OCI-LY7 (cell line): ENCODE measurements around the gene FNDC3B. TPM values are rescaled to one million over a fixed set of nuclear protein-coding genes. Genes with fewer than 3 reads are reported as not detected.

Experiments
- BruUV-seq: library from RNA; stranded (reverse); fragments of 400-500 nt; replicated peaks from 2 replicates; lab custom pipeline; 2021; lab: Mats Ljungman, UMichigan
- CTCF ChIA-PET: fragments of 300-600 bp; sonication (Branson Sonifier 250); formaldehyde crosslinking; loops from one replicate; lab custom pipeline; 2022; ENCODE audit warnings: antibody characterized with exemption; ENCODE audit not compliant: unreplicated experiment; lab: Charles Lee
- POLR2A ChIA-PET: fragments of 300-600 bp; sonication (Branson Sonifier 250); formaldehyde crosslinking; loops from one replicate; lab custom pipeline; 2022; ENCODE audit warnings: antibody characterized with exemption; lab: Charles Lee
- DNase-seq: peaks from one replicate; pipeline ENCODE4 v3.0.0-alpha.2; 2015; ENCODE audit warnings: low spot score
- H2AFZ ChIP-seq: fragments of 200-600 bp; sonication (generic), shearing (Covaris generic); 2 replicates; pipeline ENCODE4 v1.6.1; 2014; ENCODE audit warnings: mild to moderate bottlenecking, antibody characterized with exemption, low read length, moderate library complexity
- H3K27ac ChIP-seq: fragments of 200-600 bp; sonication (generic); 2 replicates; pipeline ENCODE4 v1.5.1; 2014; ENCODE audit warnings: mixed run types, low read depth, mild to moderate bottlenecking, moderate library complexity, low read length, inconsistent platforms; ENCODE audit not compliant: poor library complexity, severe bottlenecking
- H3K36me3 ChIP-seq: fragments of 200-600 bp; sonication (generic); 2 replicates; pipeline ENCODE4 v1.6.1; 2014; ENCODE audit warnings: mild to moderate bottlenecking, antibody characterized with exemption, low read length, moderate library complexity, mixed read lengths; ENCODE audit not compliant: insufficient read depth
- H3K4me1 ChIP-seq: fragments of 200-600 bp; sonication (generic); 2 replicates; pipeline ENCODE4 v1.5.1; 2014; ENCODE audit warnings: mild to moderate bottlenecking, low read length; ENCODE audit not compliant: insufficient read depth, poor library complexity, severe bottlenecking
- H3K4me2 ChIP-seq: fragments of 200-600 bp; sonication (generic); 2 replicates; pipeline ENCODE4 v1.6.1; 2014; ENCODE audit warnings: mild to moderate bottlenecking, low read length
- H3K4me3 ChIP-seq: fragments of 200-600 bp; sonication (generic); 2 replicates; pipeline ENCODE4 v1.5.1; 2014; ENCODE audit warnings: mild to moderate bottlenecking, low read depth, low read length; ENCODE audit not compliant: poor library complexity, severe bottlenecking
- H3K79me2 ChIP-seq: fragments of 200-600 bp; sonication (generic); 2 replicates; pipeline ENCODE4 v1.6.1; 2016; ENCODE audit warnings: low read depth, mild to moderate bottlenecking, low read length, moderate library complexity, mixed read lengths; ENCODE audit not compliant: insufficient read depth
- H3K9me2 ChIP-seq: fragments of 200-600 bp; sonication (generic); 2 replicates; pipeline ENCODE4 v1.6.1; 2016; ENCODE audit warnings: mild to moderate bottlenecking, low read length, mixed read lengths; ENCODE audit not compliant: insufficient read depth
- H3K9me3 ChIP-seq: fragments of 200-600 bp; sonication (generic); 2 replicates; pipeline ENCODE4 v1.6.1; 2014; ENCODE audit warnings: mild to moderate bottlenecking, mixed run types, low read length, mixed read lengths
- H4K20me1 ChIP-seq: fragments of 200-600 bp; sonication (generic); 2 replicates; pipeline ENCODE4 v1.6.1; 2014; ENCODE audit warnings: mild to moderate bottlenecking, antibody characterized with exemption, low read length, moderate library complexity, mixed read lengths; ENCODE audit not compliant: insufficient read depth
- CTCF ChIP-seq: fragments of 200-600 bp; sonication (generic); conservative IDR thresholded peaks from 2 replicates; pipeline ENCODE4 v1.5.1; 2014; ENCODE audit warnings: mild to moderate bottlenecking, antibody characterized with exemption, low read length, moderate library complexity, mixed read lengths
- EZH2phosphoT487 ChIP-seq: fragments of 200-600 bp; sonication (generic); IDR thresholded peaks from 2 replicates; pipeline ENCODE4 v1.6.1; 2018; ENCODE audit warnings: low read depth, borderline replicate concordance, mild to moderate bottlenecking, mixed run types, antibody characterized with exemption, low read length, moderate library complexity, mixed read lengths
- intact Hi-C: fragments of 100-400 bp; cut with micrococcal nuclease; formaldehyde crosslinking; loops from one replicate; pipeline ENCODE4 v1.10.0; 2022; ENCODE audit not compliant: unreplicated experiment
- total RNA-seq, 2 experiments: library from RNA; depleted of rRNA in 1 of 2; stranded (reverse); fragments of >200 nt in 1 of 2; shearing (Covaris generic) in 1 of 2; gene quantifications; 2 replicates each; pipeline ENCODE4 v1.2.3, GENCODE V29; 2014 to 2022

The FNDC3B gene
- total RNA-seq, 2 experiments from 2014 or later: 23.3 to 28.5 TPM

GRCh38 chr3:172051957-172052354, 12.6 kb downstream of the FNDC3B start:
- TF ChIP-seq CTCF (no peak), EZH2phosphoT487 (no peak)
- ChIA-PET POLR2A (interaction anchor here (0.7 to 0.8 kb wide), 2 partner anchors 19 to 48 kb away, joined by 3 to 4 read pairs; no protein-coding TSS in a partner anchor), CTCF (no interaction called here)
- Histone ChIP-seq H3K79me2 (peaks cover 12% of the 10 kb centered on the region; the same call in 1 of the 2 replicates), H3K4me3 (no peak overlapping the region), H4K20me1 (0 out of 2 replicates have a peak, but pooled peaks cover 5% of the 10 kb centered on the region), H2AFZ (no peak overlapping the region), H3K4me1 (peaks cover 22% of the 10 kb centered on the region), H3K9me2 (no peaks in the 10 kb centered on the region), H3K9me3 (no peaks in the 10 kb centered on the region), H3K27ac (no peak overlapping the region), H3K4me2 (no peak overlapping the region), H3K36me3 (peaks cover 3% of the 10 kb centered on the region; the same call in 1 of the 2 replicates)
- no TSS peak for BruUV-seq
- intact Hi-C loops: no loop called here
- no peak for DNase-seq

- POLR2A ChIA-PET: interaction anchor here (0.7 to 1.5 kb wide), 3 partner anchors 10 to 48 kb away, joined by 3 to 4 read pairs (median 4); no protein-coding TSS in a partner anchor
- H3K9me2 ChIP-seq: no peaks in the 10 kb centered on the region
- TF ChIP-seq CTCF (no peak), EZH2phosphoT487 (no peak)
- DNase-seq: no peak
- peaks cover 12% of the 10 kb centered on the region; the same call in 1 of the 2 replicates for H3K79me2 ChIP-seq
- H3K36me3 ChIP-seq: peaks cover 3% of the 10 kb centered on the region; the same call in 1 of the 2 replicates
- no peak overlapping the region for H3K4me2 ChIP-seq
- H3K4me3 ChIP-seq: no peak overlapping the region
- H3K9me3 ChIP-seq: no peaks in the 10 kb centered on the region
- BruUV-seq: no TSS peak
- no peak overlapping the region for H2AFZ ChIP-seq
- H3K27ac ChIP-seq: no peak overlapping the region
- intact Hi-C loops: no loop called here
- H4K20me1 ChIP-seq: 0 out of 2 replicates have a peak, but pooled peaks cover under 1% of the 10 kb centered on the region
- CTCF ChIA-PET: no interaction called here
- H3K4me1 ChIP-seq: peaks cover 26% of the 10 kb centered on the region
These were observed 13.0 kb downstream of the FNDC3B start for GRCh38 chr3:172052405-172052804.

GRCh38 chr3:172054115-172054764, 14.9 kb downstream of the FNDC3B start:
- Histone ChIP-seq H3K36me3 (peaks cover 3% of the 10 kb centered on the region; the same call in 1 of the 2 replicates), H3K79me2 (peaks cover 13% of the 10 kb centered on the region; the same call in 1 of the 2 replicates), H2AFZ (no peak overlapping the region), H3K9me2 (no peaks in the 10 kb centered on the region), H3K4me3 (no peak overlapping the region), H3K27ac (no peak overlapping the region), H3K9me3 (no peaks in the 10 kb centered on the region), H3K4me1 (peaks cover 26% of the 10 kb centered on the region), H3K4me2 (no peak overlapping the region), H4K20me1 (no peaks in the 10 kb centered on the region)
- POLR2A ChIA-PET: interaction anchor here (0.8 to 1.8 kb wide), 2 partner anchors 8 to 48 kb away, joined by 3 to 10 read pairs; no protein-coding TSS in a partner anchor
- BruUV-seq: no TSS peak
- TF ChIP-seq EZH2phosphoT487: no peak
- no peak for TF ChIP-seq CTCF
- CTCF ChIA-PET: interaction anchor here (1.2 kb wide), 1 partner anchor 9 kb away, joined by 3 read pairs; no protein-coding TSS in a partner anchor
- intact Hi-C loops: no loop called here
- no peak for DNase-seq
